ENCODE data around the gene P2RX5.

GRCh38 chr17:3656755-3657587 lies 39.0 kb downstream of the P2RX5 start:
- TF ChIP-seq CTCF (conservative IDR thresholded peaks at IDR 0.05 in 1 of 2, IDR thresholded peaks at IDR 0.05 in 1 of 2; ENCODE audit: low read depth in 1 of 2, low read length in 2 of 2) (no peak), EZH2 (IDR thresholded peaks at IDR 0.05; ENCODE audit: low read length, missing control alignments) (no peak)
